K562 (cell line): ENCODE results near the gene GAA. TPM values are rescaled to one million over a fixed set of nuclear protein-coding genes. Genes with fewer than 3 reads are reported as not detected.

Experiments used
- ARNT ChIP-seq, 2 experiments: fragments of 450-650 bp; IDR thresholded peaks; 2 replicates each; pipeline ENCODE4 v1.6.1; 2016; ENCODE audit warnings: mild to moderate bottlenecking in 1 of 2
- BRF1 ChIP-seq: IDR thresholded peaks from 3 replicates; pipeline ENCODE4 v1.6.1; 2011; ENCODE audit warnings: borderline replicate concordance, mild to moderate bottlenecking; ENCODE audit not compliant: insufficient read length; ENCODE audit errors: extremely low read depth
- COPS2 ChIP-seq: fragments of 450-650 bp; conservative IDR thresholded peaks from 2 replicates; pipeline ENCODE4 v1.6.1; 2016; ENCODE audit warnings: mild to moderate bottlenecking, moderate library complexity
- FOXJ3 ChIP-seq: sonication (generic); formaldehyde crosslinking; IDR thresholded peaks from 2 replicates; pipeline ENCODE4 v1.4.0; 2020; ENCODE audit warnings: mild to moderate bottlenecking, missing genetic modification reagents
- MAFG ChIP-seq: fragments of 450-650 bp; conservative IDR thresholded peaks from 2 replicates; pipeline ENCODE4 v1.6.1; 2016; ENCODE audit warnings: missing genetic modification characterization, missing compliant biosample characterization
- NBN ChIP-seq: fragments of 450-650 bp; IDR thresholded peaks from 2 replicates; pipeline ENCODE4 v1.6.1; 2016; ENCODE audit warnings: low read depth, mild to moderate bottlenecking
- NFIC ChIP-seq: fragments of 450-650 bp; IDR thresholded peaks from 2 replicates; pipeline ENCODE4 v1.6.1; 2017; ENCODE audit warnings: mild to moderate bottlenecking, inconsistent platforms
- PHF21A ChIP-seq: fragments of 450-650 bp; IDR thresholded peaks from 2 replicates; pipeline ENCODE4 v1.6.1; 2017; ENCODE audit warnings: low read depth, borderline replicate concordance
- SMARCA5 ChIP-seq: fragments of 450-650 bp; IDR thresholded peaks from 2 replicates; pipeline ENCODE4 v1.6.1; 2016
- SMARCB1 ChIP-seq: IDR thresholded peaks from 2 replicates; pipeline ENCODE4 v1.6.1; 2011; ENCODE audit warnings: improper control_type of control experiment, low read depth; ENCODE audit not compliant: insufficient read length
- SP1 ChIP-seq: sonication (generic); formaldehyde crosslinking; IDR thresholded peaks from 2 replicates; pipeline ENCODE4 v1.8.1; 2022; ENCODE audit warnings: mild to moderate bottlenecking, missing genetic modification reagents
- U2AF1 ChIP-seq: fragments of 200-400 bp; formaldehyde crosslinking; optimal IDR thresholded peaks from 2 replicates; pipeline ENCODE3; 2017; ENCODE audit warnings: mild to moderate bottlenecking, low read depth, low read length, moderate library complexity
- ZBTB1 ChIP-seq: sonication (generic); formaldehyde crosslinking; IDR thresholded peaks from 2 replicates; pipeline ENCODE4 v1.8.1; 2023; ENCODE audit warnings: missing genetic modification reagents, low read depth, mild to moderate bottlenecking, borderline replicate concordance
- ZC3H4 ChIP-seq: sonication (generic); formaldehyde crosslinking; IDR thresholded peaks from 2 replicates; pipeline ENCODE4 v1.9.0; 2021; ENCODE audit warnings: missing genetic modification reagents, borderline replicate concordance
- ZNF239 ChIP-seq: fragments of 250-450 bp; sonication (Bioruptor Pico); IDR thresholded peaks from 2 replicates; pipeline ENCODE4 v1.4.0; 2020; ENCODE audit warnings: mild to moderate bottlenecking
- ZNF431 ChIP-seq: sonication (generic); formaldehyde crosslinking; IDR thresholded peaks from 2 replicates; pipeline ENCODE4 v1.8.0; 2022; ENCODE audit warnings: mild to moderate bottlenecking, missing genetic modification reagents
- polyA plus RNA-seq, 8 experiments: library from polyadenylated mRNA; depleted of rRNA in 4 of 8; stranded (reverse) in 5 of 8; unstranded in 3 of 8; fragments of >200 nt; fragmentation: Nextera tagmentation in 2 of 8; fragmentation: Illumina TruSeq in 1 of 8; extraction: Ambion mirVana in 2 of 8; extraction: Trizol in 1 of 8; gene quantifications; 2 replicates each; pipeline versions ENCODE4 v1.2.1 to v1.2.3, GENCODE V29; 2011 to 2014; ENCODE audit warnings: inconsistent platforms in 1 of 8, missing spikeins in 1 of 8
- total RNA-seq, 7 experiments: library from RNA; depleted of rRNA in 6 of 7; stranded (reverse); fragments of >200 nt in 6 of 7; fragmentation: Illumina TruSeq in 2 of 7; extraction: Trizol in 2 of 7; gene quantifications; 2 replicates each; pipeline versions ENCODE4 v1.2.1 to v1.2.3, GENCODE V29; 2011 to 2021; ENCODE audit warnings: low replicate concordance in 1 of 7
- TF ChIP-seq, protein P1 (sequence below): sonication (generic); formaldehyde crosslinking; IDR thresholded peaks from 2 replicates; pipeline ENCODE4 v1.8.1; 2023; ENCODE audit warnings: mild to moderate bottlenecking, missing genetic modification reagents
- TF ChIP-seq, protein P2 (sequence below): fragments of 250-450 bp; sonication (Bioruptor Pico); IDR thresholded peaks from 2 replicates; pipeline ENCODE4 v1.8.0; 2022; ENCODE audit warnings: moderate library complexity, mild to moderate bottlenecking, inconsistent platforms
- TF ChIP-seq, protein P3 (sequence below): fragments of 450-650 bp; conservative IDR thresholded peaks from 2 replicates; pipeline ENCODE4 v1.6.1; 2016; ENCODE audit warnings: missing genetic modification characterization, low read depth, mild to moderate bottlenecking, missing compliant biosample characterization, moderate library complexity
- TF ChIP-seq, protein P4 (sequence below): IDR thresholded peaks from 3 replicates; pipeline ENCODE4 v1.6.1; 2011; ENCODE audit warnings: borderline replicate concordance, mild to moderate bottlenecking; ENCODE audit not compliant: insufficient read length, insufficient read depth
- TF ChIP-seq, protein P5 (sequence below), 2 experiments: fragments of 150-350 bp in 1 of 2; IDR thresholded peaks; 2 replicates each; pipeline ENCODE4 v1.6.1; 2012 to 2016; ENCODE audit warnings: low read depth in 2 of 2, low read length in 2 of 2, mild to moderate bottlenecking in 1 of 2, moderate library complexity in 1 of 2

The GAA gene
- total and polyA plus RNA-seq, 9 of the 15 experiments (the other 6 are each of a cell fraction or from before 2014, with no cell fraction given): 0.15 to 6.4 (median 1.7) TPM

DNA sequence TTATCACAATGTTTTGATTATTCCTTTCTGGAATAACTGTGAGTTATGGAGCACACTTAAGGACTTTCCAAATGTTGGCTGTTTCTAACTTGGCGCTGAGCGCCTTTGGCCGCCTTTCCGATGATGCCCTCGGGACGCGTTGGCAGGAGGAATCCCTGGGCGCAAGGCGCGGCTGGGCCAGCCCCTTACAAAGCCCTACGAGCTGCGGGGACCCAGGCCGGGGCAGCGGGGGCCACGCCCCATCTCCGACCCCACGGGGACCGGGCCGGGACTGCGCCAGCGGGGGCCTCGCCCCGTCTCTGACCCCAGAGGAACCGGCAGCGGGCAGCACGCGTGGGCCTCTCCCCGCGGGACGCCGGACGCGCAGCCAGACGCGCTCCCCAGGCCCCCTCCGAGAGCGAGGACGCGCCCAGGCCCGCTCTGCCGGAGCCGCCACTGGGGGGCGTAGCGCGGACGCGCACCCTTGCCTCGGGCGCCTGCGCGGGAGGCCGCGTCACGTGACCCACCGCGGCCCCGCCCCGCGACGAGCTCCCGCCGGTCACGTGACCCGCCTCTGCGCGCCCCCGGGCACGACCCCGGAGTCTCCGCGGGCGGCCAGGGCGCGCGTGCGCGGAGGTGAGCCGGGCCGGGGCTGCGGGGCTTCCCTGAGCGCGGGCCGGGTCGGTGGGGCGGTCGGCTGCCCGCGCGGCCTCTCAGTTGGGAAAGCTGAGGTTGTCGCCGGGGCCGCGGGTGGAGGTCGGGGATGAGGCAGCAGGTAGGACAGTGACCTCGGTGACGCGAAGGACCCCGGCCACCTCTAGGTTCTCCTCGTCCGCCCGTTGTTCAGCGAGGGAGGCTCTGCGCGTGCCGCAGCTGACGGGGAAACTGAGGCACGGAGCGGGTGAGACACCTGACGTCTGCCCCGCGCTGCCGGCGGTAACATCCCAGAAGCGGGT is at the start of gene GAA (continued):
- TF ChIP-seq, protein P1, sequence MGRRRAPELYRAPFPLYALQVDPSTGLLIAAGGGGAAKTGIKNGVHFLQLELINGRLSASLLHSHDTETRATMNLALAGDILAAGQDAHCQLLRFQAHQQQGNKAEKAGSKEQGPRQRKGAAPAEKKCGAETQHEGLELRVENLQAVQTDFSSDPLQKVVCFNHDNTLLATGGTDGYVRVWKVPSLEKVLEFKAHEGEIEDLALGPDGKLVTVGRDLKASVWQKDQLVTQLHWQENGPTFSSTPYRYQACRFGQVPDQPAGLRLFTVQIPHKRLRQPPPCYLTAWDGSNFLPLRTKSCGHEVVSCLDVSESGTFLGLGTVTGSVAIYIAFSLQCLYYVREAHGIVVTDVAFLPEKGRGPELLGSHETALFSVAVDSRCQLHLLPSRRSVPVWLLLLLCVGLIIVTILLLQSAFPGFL (CRISPR knock-in tag): no peak
- TF ChIP-seq, protein P2, sequence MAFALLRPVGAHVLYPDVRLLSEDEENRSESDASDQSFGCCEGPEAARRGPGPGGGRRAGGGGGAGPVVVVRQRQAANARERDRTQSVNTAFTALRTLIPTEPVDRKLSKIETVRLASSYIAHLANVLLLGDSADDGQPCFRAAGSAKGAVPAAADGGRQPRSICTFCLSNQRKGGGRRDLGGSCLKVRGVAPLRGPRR (CRISPR knock-in tag): no peak
- TF ChIP-seq ZNF239 (CRISPR knock-in tag) (peak; percentile 25; the same call in 1 of the 2 replicates), NFIC (no peak), BRF1 (no peak), ZNF431 (CRISPR knock-in tag) (0 out of 2 replicates have a peak, but pooled peaks have one; percentile 39), SMARCB1 (no peak), COPS2 (no peak), SMARCA5 (no peak), NBN (no peak), ZC3H4 (CRISPR knock-in tag) (no peak), PHF21A (no peak), U2AF1 (peak; percentile 41), ARNT (IDR thresholded peaks at IDR 0.05) (no peak), SP1 (no peak), MAFG (tag) (no peak), FOXJ3 (CRISPR knock-in tag) (no peak), ZBTB1 (CRISPR knock-in tag) (no peak)
- TF ChIP-seq, protein P3, sequence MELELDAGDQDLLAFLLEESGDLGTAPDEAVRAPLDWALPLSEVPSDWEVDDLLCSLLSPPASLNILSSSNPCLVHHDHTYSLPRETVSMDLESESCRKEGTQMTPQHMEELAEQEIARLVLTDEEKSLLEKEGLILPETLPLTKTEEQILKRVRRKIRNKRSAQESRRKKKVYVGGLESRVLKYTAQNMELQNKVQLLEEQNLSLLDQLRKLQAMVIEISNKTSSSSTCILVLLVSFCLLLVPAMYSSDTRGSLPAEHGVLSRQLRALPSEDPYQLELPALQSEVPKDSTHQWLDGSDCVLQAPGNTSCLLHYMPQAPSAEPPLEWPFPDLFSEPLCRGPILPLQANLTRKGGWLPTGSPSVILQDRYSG (tag): no peak
- TF ChIP-seq, protein P4, sequence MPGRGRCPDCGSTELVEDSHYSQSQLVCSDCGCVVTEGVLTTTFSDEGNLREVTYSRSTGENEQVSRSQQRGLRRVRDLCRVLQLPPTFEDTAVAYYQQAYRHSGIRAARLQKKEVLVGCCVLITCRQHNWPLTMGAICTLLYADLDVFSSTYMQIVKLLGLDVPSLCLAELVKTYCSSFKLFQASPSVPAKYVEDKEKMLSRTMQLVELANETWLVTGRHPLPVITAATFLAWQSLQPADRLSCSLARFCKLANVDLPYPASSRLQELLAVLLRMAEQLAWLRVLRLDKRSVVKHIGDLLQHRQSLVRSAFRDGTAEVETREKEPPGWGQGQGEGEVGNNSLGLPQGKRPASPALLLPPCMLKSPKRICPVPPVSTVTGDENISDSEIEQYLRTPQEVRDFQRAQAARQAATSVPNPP: no peak
- TF ChIP-seq, protein P5, sequence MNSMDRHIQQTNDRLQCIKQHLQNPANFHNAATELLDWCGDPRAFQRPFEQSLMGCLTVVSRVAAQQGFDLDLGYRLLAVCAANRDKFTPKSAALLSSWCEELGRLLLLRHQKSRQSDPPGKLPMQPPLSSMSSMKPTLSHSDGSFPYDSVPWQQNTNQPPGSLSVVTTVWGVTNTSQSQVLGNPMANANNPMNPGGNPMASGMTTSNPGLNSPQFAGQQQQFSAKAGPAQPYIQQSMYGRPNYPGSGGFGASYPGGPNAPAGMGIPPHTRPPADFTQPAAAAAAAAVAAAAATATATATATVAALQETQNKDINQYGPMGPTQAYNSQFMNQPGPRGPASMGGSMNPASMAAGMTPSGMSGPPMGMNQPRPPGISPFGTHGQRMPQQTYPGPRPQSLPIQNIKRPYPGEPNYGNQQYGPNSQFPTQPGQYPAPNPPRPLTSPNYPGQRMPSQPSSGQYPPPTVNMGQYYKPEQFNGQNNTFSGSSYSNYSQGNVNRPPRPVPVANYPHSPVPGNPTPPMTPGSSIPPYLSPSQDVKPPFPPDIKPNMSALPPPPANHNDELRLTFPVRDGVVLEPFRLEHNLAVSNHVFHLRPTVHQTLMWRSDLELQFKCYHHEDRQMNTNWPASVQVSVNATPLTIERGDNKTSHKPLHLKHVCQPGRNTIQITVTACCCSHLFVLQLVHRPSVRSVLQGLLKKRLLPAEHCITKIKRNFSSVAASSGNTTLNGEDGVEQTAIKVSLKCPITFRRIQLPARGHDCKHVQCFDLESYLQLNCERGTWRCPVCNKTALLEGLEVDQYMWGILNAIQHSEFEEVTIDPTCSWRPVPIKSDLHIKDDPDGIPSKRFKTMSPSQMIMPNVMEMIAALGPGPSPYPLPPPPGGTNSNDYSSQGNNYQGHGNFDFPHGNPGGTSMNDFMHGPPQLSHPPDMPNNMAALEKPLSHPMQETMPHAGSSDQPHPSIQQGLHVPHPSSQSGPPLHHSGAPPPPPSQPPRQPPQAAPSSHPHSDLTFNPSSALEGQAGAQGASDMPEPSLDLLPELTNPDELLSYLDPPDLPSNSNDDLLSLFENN (IDR thresholded peaks at IDR 0.05; ENCODE audit: low read depth in 2 of 2, low read length in 2 of 2): no peak
